CD4-positive, CD25-positive, alpha-beta regulatory T cell (primary cell): ENCODE measurements around the gene RTN1. TPM values are rescaled to one million over a fixed set of nuclear protein-coding genes. Genes with fewer than 3 reads are reported as not detected.

Experiments used
- ATAC-seq, 2 donors: fragments of 150-1000 bp; cut with Tn5 transposase; one replicate each; pipeline ENCODE4 v1.10.0; 2021; ENCODE audit warnings: low read depth in 2 of 2, moderate number of reproducible peaks in 2 of 2, moderate library complexity in 1 of 2
- DNase-seq, 3 donors: peaks; one replicate each; pipeline versions ENCODE4 v3.0.0 to v3.0.0-alpha.2; 2012 to 2022; ENCODE audit warnings: mixed read lengths in 1 of 3
- H3K27ac ChIP-seq: one replicate; pipeline ENCODE4 v1.7.0; 2013; ENCODE audit warnings: mild to moderate bottlenecking, low read length; ENCODE audit not compliant: insufficient read depth, poor library complexity, severe bottlenecking
- H3K27me3 ChIP-seq: one replicate; pipeline ENCODE4 v1.7.0; 2013; ENCODE audit warnings: low read length; ENCODE audit not compliant: control insufficient read depth, insufficient read depth
- H3K36me3 ChIP-seq: one replicate; pipeline ENCODE4 v1.7.0; 2013; ENCODE audit warnings: mild to moderate bottlenecking, low read length, moderate library complexity; ENCODE audit not compliant: control insufficient read depth, insufficient read depth
- H3K4me1 ChIP-seq: 2 replicates; pipeline ENCODE4 v1.7.0; 2013; ENCODE audit warnings: mild to moderate bottlenecking, low read length; ENCODE audit not compliant: insufficient read depth, control insufficient read depth, poor library complexity, severe bottlenecking
- H3K4me3 ChIP-seq: one replicate; pipeline ENCODE4 v1.7.0; 2013; ENCODE audit warnings: low read depth, mild to moderate bottlenecking, low read length, moderate library complexity
- H3K9me3 ChIP-seq, 2 experiments: 1 replicate in 1 of 2; 2 replicates in 1 of 2; pipeline ENCODE4 v1.7.0; 2013; ENCODE audit warnings: low read length in 2 of 2, mild to moderate bottlenecking in 1 of 2, moderate library complexity in 1 of 2; ENCODE audit not compliant: control insufficient read depth in 2 of 2
- H3K27ac Mint-ChIP-seq, 3 donors: one replicate each; pipeline ENCODE4 v1.8.0; 2020 to 2022; ENCODE audit warnings: mild to moderate bottlenecking in 3 of 3, mixed read lengths in 3 of 3, moderate library complexity in 2 of 3
- H3K27me3 Mint-ChIP-seq: one replicate; pipeline ENCODE4 v1.8.0; 2022; ENCODE audit warnings: mild to moderate bottlenecking, mixed read lengths
- H3K36me3 Mint-ChIP-seq: one replicate; pipeline ENCODE4 v1.8.0; 2020; ENCODE audit warnings: mixed read lengths
- H3K4me1 Mint-ChIP-seq, 4 donors: one replicate each; pipeline ENCODE4 v1.8.0; 2020 to 2022; ENCODE audit warnings: mixed read lengths in 4 of 4, mild to moderate bottlenecking in 1 of 4
- H3K4me3 Mint-ChIP-seq, 4 donors: one replicate each; pipeline ENCODE4 v1.8.0; 2020 to 2022; ENCODE audit warnings: mild to moderate bottlenecking in 4 of 4, mixed read lengths in 4 of 4, moderate library complexity in 3 of 4
- H3K9me3 Mint-ChIP-seq, 7 donors: one replicate each; pipeline ENCODE4 v1.8.0; 2020 to 2022; ENCODE audit warnings: mixed read lengths in 7 of 7, mild to moderate bottlenecking in 3 of 7, moderate library complexity in 2 of 7
- polyA plus RNA-seq, 4 donors: library from polyadenylated mRNA; unstranded; fragments of 300-500 nt; fragmentation: Illumina TruSeq; gene quantifications; one replicate each; pipeline ENCODE4 v1.2.3, GENCODE V29; 2021
- total RNA-seq: library from RNA; stranded (reverse); gene quantifications from one replicate; pipeline ENCODE4 v1.2.3, GENCODE V29; 2022

The RTN1 gene
- total and polyA plus RNA-seq, 5 donors from 2014 or later, result 0.17 to 0.42 TPM; not detected in 3

DNA sequence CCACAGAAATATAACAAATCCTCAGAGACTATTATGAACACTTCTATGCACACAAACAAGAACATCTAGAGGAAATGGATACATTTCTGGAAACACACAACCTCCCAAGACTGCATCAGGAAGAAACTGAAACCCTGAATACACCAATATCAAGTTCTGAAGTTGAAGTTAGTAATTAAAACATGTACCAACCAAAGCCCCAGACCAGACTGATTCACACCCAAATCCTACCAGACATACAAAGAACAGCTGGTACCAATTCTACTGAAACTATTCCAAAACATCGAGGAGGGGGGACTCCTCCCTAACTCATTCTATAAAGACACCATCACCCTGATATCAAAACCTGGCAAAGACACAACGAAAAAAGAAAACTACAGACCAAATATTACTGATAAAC lies 179.3 kb downstream of the RTN1 start:
- no peak overlapping the region for H3K4me3 ChIP-seq
- H3K27me3 ChIP-seq, result peaks cover 2% of the 10 kb centered on the region
- H3K4me1 ChIP-seq, result no peaks in the 10 kb centered on the region
- DNase-seq, result no peak
- ATAC-seq, result no peak
- Mint-ChIP-seq H3K4me3 (no peak overlapping the region), H3K27me3 (peaks cover 4% of the 10 kb centered on the region), H3K27ac (no peak overlapping the region), H3K9me3 (peaks cover 0 to 4% (median 0%) of the 10 kb centered on the region in 7 donors), H3K36me3 (no peaks in the 10 kb centered on the region), H3K4me1 (no peaks in the 10 kb centered on the region)
- H3K9me3 ChIP-seq, result no peaks in the 10 kb centered on the region
- H3K36me3 ChIP-seq, result no peaks in the 10 kb centered on the region
- no peak overlapping the region for H3K27ac ChIP-seq

DNA sequence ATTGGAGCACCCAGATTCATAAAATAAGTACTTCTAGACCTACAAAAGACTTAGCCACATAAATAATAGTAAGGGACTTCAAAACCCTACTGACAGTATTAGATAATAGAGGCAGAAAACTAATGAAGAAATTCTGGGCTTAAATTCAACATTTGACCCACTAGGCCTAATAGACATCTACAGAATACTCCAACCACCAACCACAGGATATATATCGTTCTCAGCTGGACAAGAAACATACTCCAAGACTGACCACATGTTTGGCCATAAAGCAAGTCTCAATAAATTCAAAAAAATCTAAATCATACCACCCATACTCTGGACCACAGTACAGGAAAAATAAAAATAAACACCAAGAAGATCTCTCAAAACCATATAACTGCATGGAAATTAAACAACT lies 180.2 kb downstream of the RTN1 start:
- no peak overlapping the region for H3K27ac Mint-ChIP-seq

DNA sequence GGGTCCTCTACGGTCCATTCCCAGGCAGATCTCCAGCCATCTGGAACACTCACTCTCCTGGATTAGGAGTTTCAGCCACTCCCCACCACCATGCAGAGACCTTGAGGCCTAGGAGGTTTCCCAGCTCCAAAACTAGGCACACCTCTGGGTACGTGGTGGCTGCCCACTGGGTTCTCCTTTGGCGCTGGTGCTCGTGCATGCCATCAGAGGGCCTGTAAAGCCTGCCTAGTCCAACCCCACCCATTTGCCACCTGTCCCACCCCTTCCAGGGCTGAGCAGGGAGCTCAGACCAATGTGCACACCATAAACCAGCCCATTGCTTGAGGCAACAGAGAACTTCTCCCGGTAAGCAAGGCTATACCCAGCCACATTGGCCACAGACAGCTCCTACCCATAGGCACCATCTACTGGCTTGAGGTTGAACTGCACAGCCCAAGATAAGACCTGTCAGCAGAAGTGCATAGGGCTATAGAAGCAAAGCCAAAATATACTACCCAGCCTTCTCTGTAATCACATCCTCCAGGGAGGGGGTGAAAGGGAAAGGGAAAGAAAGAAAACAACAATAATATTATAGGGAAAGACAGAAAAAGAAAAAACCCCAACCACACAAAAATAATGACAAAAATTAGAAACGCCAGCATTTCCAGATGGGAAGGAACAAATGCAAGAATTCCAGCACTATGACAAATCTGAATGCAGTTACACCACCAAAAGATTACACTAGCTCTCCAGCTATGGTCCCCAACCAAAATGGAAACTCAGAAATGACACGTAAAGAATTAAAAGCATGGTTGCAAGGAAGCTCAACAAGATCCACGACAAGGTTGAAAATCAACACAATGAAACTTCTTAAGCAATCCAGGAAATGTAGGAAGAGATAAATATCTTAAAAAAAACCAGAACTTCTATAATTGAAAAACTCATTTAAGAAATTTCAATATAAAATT lies 182.1 kb downstream of the RTN1 start:
- Mint-ChIP-seq H3K27ac (no peak overlapping the region), H3K27me3 (peaks cover 13% of the 10 kb centered on the region), H3K36me3 (no peaks in the 10 kb centered on the region), H3K4me1 (no peaks in the 10 kb centered on the region), H3K9me3 (peaks cover 0 to 4% (median 0%) of the 10 kb centered on the region in 7 donors), H3K4me3 (no peak overlapping the region)
- Histone ChIP-seq H3K9me3 (no peaks in the 10 kb centered on the region), H3K4me1 (no peaks in the 10 kb centered on the region), H3K27ac (no peak overlapping the region), H3K36me3 (no peaks in the 10 kb centered on the region), H3K4me3 (no peak overlapping the region), H3K27me3 (no peaks in the 10 kb centered on the region)
- no peak for ATAC-seq
- DNase-seq, result peak in 1 of 3 donors; percentile 29

More for the DNA sequence above, 180.2 kb downstream of the RTN1 start:
- H3K27me3 Mint-ChIP-seq, result peaks cover 8% of the 10 kb centered on the region
- H3K4me1 Mint-ChIP-seq, result no peaks in the 10 kb centered on the region
- H3K36me3 ChIP-seq, result no peaks in the 10 kb centered on the region
- H3K36me3 Mint-ChIP-seq, result no peaks in the 10 kb centered on the region
- no peaks in the 10 kb centered on the region for H3K4me1 ChIP-seq
- H3K9me3 Mint-ChIP-seq, result peaks cover 0 to 4% (median 0%) of the 10 kb centered on the region in 7 donors
- no peak for ATAC-seq
- no peaks in the 10 kb centered on the region for H3K9me3 ChIP-seq
- no peak overlapping the region for H3K4me3 Mint-ChIP-seq
- peaks cover 2% of the 10 kb centered on the region for H3K27me3 ChIP-seq
- no peak overlapping the region for H3K4me3 ChIP-seq
- no peak for DNase-seq
- no peak overlapping the region for H3K27ac ChIP-seq

DNA sequence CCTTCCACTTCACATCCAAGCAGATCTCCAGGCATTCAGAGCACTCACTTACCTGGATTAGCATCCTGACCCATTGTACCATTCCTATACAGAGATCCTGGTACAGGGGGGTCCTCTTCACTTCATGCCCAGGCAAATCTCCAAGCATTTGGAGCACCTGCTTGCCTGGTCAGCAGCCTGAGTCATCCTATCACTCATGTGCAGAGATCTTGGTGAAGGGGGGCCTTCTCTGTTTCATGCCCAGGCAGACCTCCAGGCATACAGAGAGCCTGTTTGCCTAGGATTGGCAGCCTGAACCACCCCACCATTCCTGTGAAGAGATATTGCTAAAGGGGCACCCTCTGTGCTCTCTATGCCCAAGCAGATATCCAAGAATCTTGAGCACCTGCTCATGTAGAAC lies 182.9 kb downstream of the RTN1 start:
- Histone ChIP-seq H3K9me3 (no peaks in the 10 kb centered on the region), H3K27ac (no peak overlapping the region), H3K36me3 (no peaks in the 10 kb centered on the region), H3K27me3 (no peaks in the 10 kb centered on the region), H3K4me1 (no peaks in the 10 kb centered on the region), H3K4me3 (no peak overlapping the region)
- H3K4me3 Mint-ChIP-seq, result no peak overlapping the region
- peaks cover 0 to 4% (median 0%) of the 10 kb centered on the region in 7 donors for H3K9me3 Mint-ChIP-seq
- no peaks in the 10 kb centered on the region for H3K4me1 Mint-ChIP-seq
- ATAC-seq (no peak), DNase-seq (no peak)
- peaks cover 13% of the 10 kb centered on the region for H3K27me3 Mint-ChIP-seq
- no peaks in the 10 kb centered on the region for H3K36me3 Mint-ChIP-seq
- no peak overlapping the region for H3K27ac Mint-ChIP-seq

DNA sequence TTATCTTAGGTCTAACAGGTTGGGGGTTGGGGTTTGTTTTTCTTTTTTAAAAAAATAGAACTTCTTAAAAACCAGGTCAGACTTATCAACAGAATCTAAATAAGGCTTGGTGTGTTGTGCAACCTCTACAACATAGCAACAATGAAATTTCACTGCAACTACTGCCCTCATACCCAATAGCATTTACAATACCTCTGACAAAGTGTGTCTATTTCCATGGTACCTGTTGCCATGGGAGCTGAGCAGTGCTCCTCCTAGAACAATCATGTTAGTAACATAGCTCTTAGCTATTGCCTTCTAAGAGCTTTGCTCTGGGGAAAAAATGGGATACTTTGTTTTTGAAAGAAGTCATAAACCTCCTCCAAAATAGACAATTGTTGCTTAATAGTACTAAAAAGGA lies 190.7 kb downstream of the RTN1 start:
- Mint-ChIP-seq H3K4me1 (no peaks in the 10 kb centered on the region), H3K27ac (no peak overlapping the region), H3K4me3 (no peak overlapping the region), H3K36me3 (no peaks in the 10 kb centered on the region), H3K27me3 (peaks cover 4% of the 10 kb centered on the region), H3K9me3 (peaks cover 0 to 2% (median 0%) of the 10 kb centered on the region in 7 donors)
- Histone ChIP-seq H3K27me3 (no peaks in the 10 kb centered on the region), H3K27ac (no peak overlapping the region), H3K4me1 (no peaks in the 10 kb centered on the region), H3K9me3 (no peaks in the 10 kb centered on the region), H3K36me3 (no peaks in the 10 kb centered on the region), H3K4me3 (no peak overlapping the region)
- ATAC-seq (no peak), DNase-seq (no peak)

DNA sequence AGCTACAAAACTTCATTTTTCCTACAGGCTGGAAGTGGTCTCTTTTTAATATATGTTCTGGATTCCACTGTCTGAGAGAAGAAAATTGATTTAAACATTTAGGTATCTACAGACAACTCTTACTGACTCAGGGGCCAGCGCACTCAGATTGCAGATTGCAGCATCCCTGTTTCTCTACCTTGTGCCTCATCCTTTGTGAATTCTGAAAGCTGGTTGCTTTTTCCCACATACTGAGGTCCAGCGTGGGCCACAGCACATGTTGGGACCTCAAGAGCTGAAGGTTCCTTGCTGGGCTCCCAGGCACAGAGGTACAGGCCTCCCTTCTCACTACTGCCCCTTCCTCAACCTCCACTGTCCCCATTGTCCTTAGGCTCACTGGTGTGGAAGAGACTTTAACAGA lies 192.2 kb downstream of the RTN1 start:
- peaks cover 9% of the 10 kb centered on the region for H3K27me3 Mint-ChIP-seq
- H3K9me3 Mint-ChIP-seq, result peaks cover 0 to 2% (median 0%) of the 10 kb centered on the region in 7 donors
- H3K4me3 Mint-ChIP-seq, result no peak overlapping the region
- H3K27ac Mint-ChIP-seq, result no peak overlapping the region
- Histone ChIP-seq H3K27ac (no peak overlapping the region), H3K27me3 (no peaks in the 10 kb centered on the region), H3K9me3 (no peaks in the 10 kb centered on the region), H3K4me3 (no peak overlapping the region), H3K4me1 (no peaks in the 10 kb centered on the region), H3K36me3 (no peaks in the 10 kb centered on the region)
- DNase-seq, result no peak
- H3K36me3 Mint-ChIP-seq, result no peaks in the 10 kb centered on the region
- no peaks in the 10 kb centered on the region for H3K4me1 Mint-ChIP-seq
- ATAC-seq, result no peak

DNA sequence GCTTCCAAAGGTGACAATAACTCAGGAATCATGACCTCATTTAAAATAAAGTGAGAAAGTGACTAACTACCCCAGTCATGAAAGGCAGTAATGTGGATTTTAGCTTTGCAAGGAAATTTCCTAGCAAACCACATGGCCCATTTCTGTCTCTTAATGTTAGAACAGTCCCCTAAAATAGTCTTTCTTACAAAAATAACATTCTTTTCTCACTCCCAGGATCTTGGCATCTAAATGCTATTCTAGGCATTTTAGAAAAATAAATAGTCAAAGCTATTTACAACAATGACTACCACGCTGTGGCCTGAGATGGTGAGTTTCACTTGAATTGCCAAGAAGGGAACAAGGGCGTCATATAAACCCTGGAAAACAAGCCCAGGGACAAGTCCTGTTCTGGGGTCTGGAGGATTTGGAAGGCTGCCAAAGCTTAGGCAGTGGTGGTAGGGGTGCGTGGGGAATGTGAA lies 192.8 kb downstream of the RTN1 start:
- Mint-ChIP-seq H3K36me3 (no peaks in the 10 kb centered on the region), H3K27me3 (peaks cover 9% of the 10 kb centered on the region), H3K27ac (no peak overlapping the region), H3K4me1 (no peaks in the 10 kb centered on the region), H3K9me3 (peaks cover 0 to 3% (median 1%) of the 10 kb centered on the region in 7 donors), H3K4me3 (no peak overlapping the region)
- no peak for ATAC-seq
- no peaks in the 10 kb centered on the region for H3K9me3 ChIP-seq
- H3K36me3 ChIP-seq, result no peaks in the 10 kb centered on the region
- H3K4me3 ChIP-seq, result no peak overlapping the region
- H3K4me1 ChIP-seq, result no peaks in the 10 kb centered on the region
- H3K27me3 ChIP-seq, result no peaks in the 10 kb centered on the region
- DNase-seq, result no peak
- H3K27ac ChIP-seq, result no peak overlapping the region

DNA sequence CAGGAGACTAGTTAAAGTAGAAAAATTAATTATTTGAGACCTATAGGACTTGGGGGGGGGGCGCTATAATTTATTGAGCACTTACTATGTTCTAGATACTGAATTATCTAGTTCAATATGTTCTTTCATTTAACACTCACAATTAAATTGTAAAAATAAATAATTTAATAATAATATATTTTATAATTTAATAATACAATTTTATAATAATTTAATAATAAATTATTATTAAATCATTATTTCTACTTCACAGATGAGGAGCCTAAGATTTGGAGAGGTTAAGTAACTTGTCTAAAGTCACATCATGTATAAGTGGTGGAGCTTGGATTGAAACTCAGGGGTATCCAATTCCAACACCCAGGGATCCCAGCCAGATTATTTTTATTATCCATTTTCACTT lies 195.2 kb downstream of the RTN1 start:
- no peaks in the 10 kb centered on the region for H3K36me3 Mint-ChIP-seq
- peaks cover 0 to 3% (median 0%) of the 10 kb centered on the region in 7 donors for H3K9me3 Mint-ChIP-seq
- ATAC-seq, result no peak

More for the DNA sequence above, 195.2 kb downstream of the RTN1 start:
- DNase-seq, result no peak
- Histone ChIP-seq H3K27me3 (no peaks in the 10 kb centered on the region), H3K27ac (no peak overlapping the region), H3K9me3 (no peaks in the 10 kb centered on the region), H3K4me1 (no peaks in the 10 kb centered on the region), H3K36me3 (no peaks in the 10 kb centered on the region), H3K4me3 (no peak overlapping the region)
- Mint-ChIP-seq H3K4me3 (no peak overlapping the region), H3K4me1 (no peaks in the 10 kb centered on the region), H3K27me3 (peaks cover 9% of the 10 kb centered on the region), H3K27ac (no peak overlapping the region)
